Neural cell (in vitro differentiated cells): ENCODE measurements around the gene TBCA. TPM values are rescaled to one million over a fixed set of nuclear protein-coding genes. Genes with fewer than 3 reads are reported as not detected.

Experiments
- H2AFZ ChIP-seq: fragments of 200-600, 300-800 bp; sonication (generic), shearing (Covaris generic); 2 replicates; pipeline ENCODE4 v1.6.0; 2014; ENCODE audit warnings: low read depth, mild to moderate bottlenecking, antibody characterized with exemption, low read length, moderate library complexity
- H3F3A ChIP-seq: fragments of 200-600 bp; shearing (Covaris generic); 2 replicates; pipeline ENCODE4 v1.6.1; 2016; ENCODE audit warnings: mild to moderate bottlenecking, moderate library complexity, mixed read lengths, antibody characterized with exemption, low read length; ENCODE audit not compliant: insufficient read depth, poor library complexity, severe bottlenecking
- H3K27ac ChIP-seq: fragments of 200-600, 300-800 bp; sonication (generic), shearing (Covaris generic); 2 replicates; pipeline ENCODE4 v1.5.1; 2014; ENCODE audit warnings: mild to moderate bottlenecking, low read length, moderate library complexity
- H3K27me3 ChIP-seq: fragments of 300-800, 200-600 bp; sonication (generic), shearing (Covaris generic); 2 replicates; pipeline ENCODE4 v1.6.0; 2014; ENCODE audit warnings: mild to moderate bottlenecking, low read depth, low read length, moderate library complexity; ENCODE audit not compliant: insufficient read depth
- H3K36me3 ChIP-seq: fragments of 300-800, 200-600 bp; sonication (generic), shearing (Covaris generic); 2 replicates; pipeline ENCODE4 v1.5.1; 2014; ENCODE audit warnings: mild to moderate bottlenecking, antibody characterized with exemption, low read length, moderate library complexity; ENCODE audit not compliant: insufficient read depth
- H3K4me2 ChIP-seq: fragments of 300-800, 200-600 bp; sonication (generic), shearing (Covaris generic); 2 replicates; pipeline ENCODE4 v1.6.0; 2014; ENCODE audit warnings: mild to moderate bottlenecking, low read length
- H3K4me3 ChIP-seq: fragments of 300-800, 200-600 bp; sonication (generic), shearing (Covaris generic); 2 replicates; pipeline ENCODE4 v1.5.1; 2014; ENCODE audit warnings: mild to moderate bottlenecking, low read length, moderate library complexity
- H3K79me2 ChIP-seq: fragments of 200-600 bp; shearing (Covaris generic); replicated peaks from 2 replicates; pipeline ENCODE4 v1.6.0; 2014; ENCODE audit warnings: mild to moderate bottlenecking, low read length, moderate library complexity; ENCODE audit not compliant: insufficient read depth
- H3K9ac ChIP-seq: fragments of 300-800, 200-600 bp; sonication (generic), shearing (Covaris generic); 2 replicates; pipeline ENCODE4 v1.6.1; 2016; ENCODE audit warnings: mild to moderate bottlenecking, low read length, mixed read lengths
- H3K9me2 ChIP-seq: fragments of 200-600 bp; shearing (Covaris generic); 2 replicates; pipeline ENCODE4 v1.6.1; 2016; ENCODE audit warnings: mild to moderate bottlenecking, low read length, mixed read lengths; ENCODE audit not compliant: insufficient read depth
- H3K9me3 ChIP-seq: fragments of 200-600, 300-800 bp; sonication (generic), shearing (Covaris generic); 2 replicates; pipeline ENCODE4 v1.6.1; 2016; ENCODE audit warnings: mild to moderate bottlenecking, mixed run types, low read length, moderate library complexity, mixed read lengths
- H4K20me1 ChIP-seq: fragments of 200-600 bp; shearing (Covaris generic); 2 replicates; pipeline ENCODE4 v1.6.1; 2016; ENCODE audit warnings: mild to moderate bottlenecking, mixed run types; ENCODE audit not compliant: insufficient read depth
- EP300 ChIP-seq: fragments of 450-650 bp; conservative IDR thresholded peaks from 2 replicates; pipeline ENCODE4 v1.6.1; 2014; ENCODE audit warnings: antibody characterized with exemption, mild to moderate bottlenecking, moderate library complexity; ENCODE audit not compliant: poor library complexity, severe bottlenecking
- EZH2 ChIP-seq: fragments of 200-600, 300-800 bp; shearing (Covaris generic), sonication (generic); IDR thresholded peaks from 2 replicates; pipeline ENCODE4 v1.6.1; 2014; ENCODE audit warnings: antibody characterized with exemption, low read length, borderline replicate concordance, mild to moderate bottlenecking; ENCODE audit not compliant: insufficient read depth, poor library complexity, severe bottlenecking
- MXI1 ChIP-seq: fragments of 450-650 bp; conservative IDR thresholded peaks from 2 replicates; pipeline ENCODE4 v1.6.1; 2014; ENCODE audit warnings: antibody characterized with exemption, mild to moderate bottlenecking; ENCODE audit not compliant: poor library complexity, severe bottlenecking
- POLR2AphosphoS5 ChIP-seq: IDR thresholded peaks from 2 replicates; pipeline ENCODE4 v1.6.1; 2012
- RAD21 ChIP-seq: fragments of 450-650 bp; conservative IDR thresholded peaks from 2 replicates; pipeline ENCODE4 v1.6.1; 2014; ENCODE audit warnings: antibody characterized with exemption, mild to moderate bottlenecking, moderate library complexity
- SMC3 ChIP-seq: fragments of 450-650 bp; conservative IDR thresholded peaks from 2 replicates; pipeline ENCODE4 v1.6.1; 2014; ENCODE audit warnings: antibody characterized with exemption, mild to moderate bottlenecking, moderate library complexity; ENCODE audit not compliant: poor library complexity
- TAF1 ChIP-seq: IDR thresholded peaks from 2 replicates; pipeline ENCODE4 v1.6.1; 2012; ENCODE audit warnings: low read depth
- polyA plus RNA-seq: library from polyadenylated mRNA; depleted of rRNA; stranded (reverse); fragments of >200 nt; gene quantifications from 2 replicates; pipeline ENCODE4 v1.2.3, GENCODE V29; 2014
- TF ChIP-seq, protein P1 (sequence below): IDR thresholded peaks from 2 replicates; pipeline ENCODE4 v1.6.1; 2012; ENCODE audit warnings: borderline replicate concordance
- TF ChIP-seq, protein P2 (sequence below): fragments of 450-650 bp; IDR thresholded peaks from 2 replicates; pipeline ENCODE4 v1.5.1; 2014; ENCODE audit warnings: antibody characterized with exemption, mild to moderate bottlenecking, moderate library complexity; ENCODE audit not compliant: poor library complexity, severe bottlenecking

TBCA gene
- polyA plus RNA-seq, 1 donor from 2014 or later, result 481 TPM

DNA sequence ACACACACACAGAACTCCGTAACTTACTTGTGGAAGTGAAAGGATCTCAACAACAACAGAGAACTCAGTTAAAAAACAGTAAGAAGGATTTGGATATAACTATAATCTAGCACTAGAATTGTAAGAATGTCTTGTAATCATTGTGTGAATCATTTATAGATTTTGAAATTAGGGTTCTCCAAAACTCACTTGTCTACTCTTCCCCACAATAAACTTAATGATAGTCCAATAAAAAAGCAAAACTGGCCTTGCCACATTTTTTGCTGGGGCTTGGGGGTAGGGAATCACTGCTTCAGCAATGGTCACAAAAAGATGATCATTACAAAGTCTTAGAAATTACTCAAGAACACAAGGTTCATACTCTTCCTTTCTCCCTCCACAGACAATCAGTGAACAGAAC is 8.8 kb downstream of the TBCA start:
- Histone ChIP-seq H3K27me3 (no peaks in the 10 kb centered on the region), H3K9me3 (no peaks in the 10 kb centered on the region), H3K27ac (no peak overlapping the region), H3K4me2 (no peak overlapping the region), H3K9me2 (no peaks in the 10 kb centered on the region), H4K20me1 (no peaks in the 10 kb centered on the region), H3K36me3 (no peaks in the 10 kb centered on the region), H3F3A (no peaks in the 10 kb centered on the region), H3K79me2 (peaks cover 73% of the 10 kb centered on the region), H2AFZ (no peak overlapping the region), H3K9ac (no peak overlapping the region), H3K4me3 (no peak overlapping the region)
- TF ChIP-seq TAF1, result no peak
- no peak for TF ChIP-seq EZH2
- no peak for TF ChIP-seq POLR2AphosphoS5
- TF ChIP-seq RAD21, result no peak
- TF ChIP-seq, protein P1, sequence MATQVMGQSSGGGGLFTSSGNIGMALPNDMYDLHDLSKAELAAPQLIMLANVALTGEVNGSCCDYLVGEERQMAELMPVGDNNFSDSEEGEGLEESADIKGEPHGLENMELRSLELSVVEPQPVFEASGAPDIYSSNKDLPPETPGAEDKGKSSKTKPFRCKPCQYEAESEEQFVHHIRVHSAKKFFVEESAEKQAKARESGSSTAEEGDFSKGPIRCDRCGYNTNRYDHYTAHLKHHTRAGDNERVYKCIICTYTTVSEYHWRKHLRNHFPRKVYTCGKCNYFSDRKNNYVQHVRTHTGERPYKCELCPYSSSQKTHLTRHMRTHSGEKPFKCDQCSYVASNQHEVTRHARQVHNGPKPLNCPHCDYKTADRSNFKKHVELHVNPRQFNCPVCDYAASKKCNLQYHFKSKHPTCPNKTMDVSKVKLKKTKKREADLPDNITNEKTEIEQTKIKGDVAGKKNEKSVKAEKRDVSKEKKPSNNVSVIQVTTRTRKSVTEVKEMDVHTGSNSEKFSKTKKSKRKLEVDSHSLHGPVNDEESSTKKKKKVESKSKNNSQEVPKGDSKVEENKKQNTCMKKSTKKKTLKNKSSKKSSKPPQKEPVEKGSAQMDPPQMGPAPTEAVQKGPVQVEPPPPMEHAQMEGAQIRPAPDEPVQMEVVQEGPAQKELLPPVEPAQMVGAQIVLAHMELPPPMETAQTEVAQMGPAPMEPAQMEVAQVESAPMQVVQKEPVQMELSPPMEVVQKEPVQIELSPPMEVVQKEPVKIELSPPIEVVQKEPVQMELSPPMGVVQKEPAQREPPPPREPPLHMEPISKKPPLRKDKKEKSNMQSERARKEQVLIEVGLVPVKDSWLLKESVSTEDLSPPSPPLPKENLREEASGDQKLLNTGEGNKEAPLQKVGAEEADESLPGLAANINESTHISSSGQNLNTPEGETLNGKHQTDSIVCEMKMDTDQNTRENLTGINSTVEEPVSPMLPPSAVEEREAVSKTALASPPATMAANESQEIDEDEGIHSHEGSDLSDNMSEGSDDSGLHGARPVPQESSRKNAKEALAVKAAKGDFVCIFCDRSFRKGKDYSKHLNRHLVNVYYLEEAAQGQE, result no peak
- TF ChIP-seq, protein P2, sequence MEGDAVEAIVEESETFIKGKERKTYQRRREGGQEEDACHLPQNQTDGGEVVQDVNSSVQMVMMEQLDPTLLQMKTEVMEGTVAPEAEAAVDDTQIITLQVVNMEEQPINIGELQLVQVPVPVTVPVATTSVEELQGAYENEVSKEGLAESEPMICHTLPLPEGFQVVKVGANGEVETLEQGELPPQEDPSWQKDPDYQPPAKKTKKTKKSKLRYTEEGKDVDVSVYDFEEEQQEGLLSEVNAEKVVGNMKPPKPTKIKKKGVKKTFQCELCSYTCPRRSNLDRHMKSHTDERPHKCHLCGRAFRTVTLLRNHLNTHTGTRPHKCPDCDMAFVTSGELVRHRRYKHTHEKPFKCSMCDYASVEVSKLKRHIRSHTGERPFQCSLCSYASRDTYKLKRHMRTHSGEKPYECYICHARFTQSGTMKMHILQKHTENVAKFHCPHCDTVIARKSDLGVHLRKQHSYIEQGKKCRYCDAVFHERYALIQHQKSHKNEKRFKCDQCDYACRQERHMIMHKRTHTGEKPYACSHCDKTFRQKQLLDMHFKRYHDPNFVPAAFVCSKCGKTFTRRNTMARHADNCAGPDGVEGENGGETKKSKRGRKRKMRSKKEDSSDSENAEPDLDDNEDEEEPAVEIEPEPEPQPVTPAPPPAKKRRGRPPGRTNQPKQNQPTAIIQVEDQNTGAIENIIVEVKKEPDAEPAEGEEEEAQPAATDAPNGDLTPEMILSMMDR, result no peak
- TF ChIP-seq MXI1, result no peak
- no peak for TF ChIP-seq SMC3
- TF ChIP-seq EP300, result no peak

DNA sequence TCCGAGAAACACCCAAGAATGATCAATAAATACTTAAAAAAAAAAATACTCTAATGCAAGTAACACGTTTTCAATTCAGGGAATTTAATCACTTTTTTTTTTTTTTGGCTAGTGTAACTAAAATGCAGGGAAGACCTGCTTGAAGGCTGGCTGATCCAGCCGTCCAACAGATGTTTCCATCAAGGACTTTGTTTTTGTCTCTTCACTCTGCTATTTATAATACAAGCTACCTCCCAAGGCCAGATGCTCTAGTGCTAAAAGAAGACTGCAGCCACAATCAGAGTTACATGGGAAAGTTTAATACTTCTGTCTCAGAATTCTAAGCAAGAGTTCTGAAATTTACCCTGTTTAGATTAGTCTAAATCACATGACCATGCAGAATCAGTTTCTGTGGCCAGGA is 14.5 kb downstream of the TBCA start:
- Histone ChIP-seq H3K4me2 (no peak overlapping the region), H3K27me3 (no peaks in the 10 kb centered on the region), H3K9me3 (no peaks in the 10 kb centered on the region), H4K20me1 (no peaks in the 10 kb centered on the region), H3F3A (no peaks in the 10 kb centered on the region), H3K9ac (no peak overlapping the region), H2AFZ (no peak overlapping the region), H3K9me2 (no peaks in the 10 kb centered on the region), H3K27ac (no peak overlapping the region), H3K36me3 (no peaks in the 10 kb centered on the region), H3K79me2 (peaks cover 27% of the 10 kb centered on the region), H3K4me3 (no peak overlapping the region)
- no peak for TF ChIP-seq RAD21
- no peak for TF ChIP-seq EZH2
- no peak for TF ChIP-seq EP300
- TF ChIP-seq SMC3, result no peak
- TF ChIP-seq, protein P1, result no peak
- no peak for TF ChIP-seq MXI1
